H1 (cell line): ENCODE data around the gene BABAM2. TPM values are rescaled to one million over a fixed set of nuclear protein-coding genes. Genes with fewer than 3 reads are reported as not detected.

ENCODE experiments used
- CTCF ChIA-PET: fragments of 300-600 bp; sonication (Branson Sonifier 250); formaldehyde crosslinking; loops from one replicate; lab custom pipeline; 2021; ENCODE audit not compliant: partially characterized antibody; lab: Charles Lee
- POLR2A ChIA-PET: fragments of 300-600 bp; sonication (Branson Sonifier 250); formaldehyde crosslinking; loops from one replicate; lab custom pipeline; 2021; ENCODE audit warnings: inconsistent platforms; ENCODE audit not compliant: partially characterized antibody; lab: Charles Lee
- DNase-seq, 2 experiments: peaks; one replicate each; pipeline versions ENCODE4 v3.0.0 to v3.0.0-alpha.2; 2010 to 2022; ENCODE audit warnings: low spot score in 2 of 2, low read depth in 1 of 2, mixed read lengths in 1 of 2
- FAIRE-seq: peaks from 2 replicates; lab custom pipeline; 2011; peaks lifted over from hg19 to GRCh38; lab: Jason Lieb, UNC
- H2AFZ ChIP-seq: 2 replicates; pipeline ENCODE4 v1.8.1; 2012; ENCODE audit warnings: low read length, inconsistent platforms
- H2AK5ac ChIP-seq: 2 replicates; pipeline ENCODE4 v1.6.1; 2013; ENCODE audit warnings: low read depth, low read length
- H2BK120ac ChIP-seq: replicated peaks from 2 replicates; pipeline ENCODE3; 2013; ENCODE audit warnings: low read depth, low read length, inconsistent platforms
- H2BK12ac ChIP-seq: 2 replicates; pipeline ENCODE4 v1.6.1; 2013; ENCODE audit warnings: low read depth, low read length
- H2BK15ac ChIP-seq: 2 replicates; pipeline ENCODE4 v1.6.1; 2013; ENCODE audit warnings: low read length
- H2BK20ac ChIP-seq: 2 replicates; pipeline ENCODE4 v1.6.1; 2013; ENCODE audit warnings: low read length
- H2BK5ac ChIP-seq: 2 replicates; pipeline ENCODE4 v1.6.1; 2013; ENCODE audit warnings: low read depth, low read length
- H3K14ac ChIP-seq: 2 replicates; pipeline ENCODE4 v1.6.1; 2013; ENCODE audit warnings: inconsistent platforms; ENCODE audit not compliant: insufficient read length
- H3K18ac ChIP-seq: 2 replicates; pipeline ENCODE4 v1.6.1; 2013; ENCODE audit warnings: low read length; ENCODE audit errors: extremely low read depth
- H3K23ac ChIP-seq: 2 replicates; pipeline ENCODE4 v1.6.1; 2013; ENCODE audit warnings: inconsistent platforms; ENCODE audit not compliant: insufficient read length
- H3K23me2 ChIP-seq: 2 replicates; pipeline ENCODE4 v1.6.1; 2013; ENCODE audit warnings: low read depth, low read length
- H3K27ac ChIP-seq: 2 replicates; pipeline ENCODE4 v1.6.1; 2011; ENCODE audit warnings: low read depth, low read length, inconsistent platforms
- H3K27me3 ChIP-seq, 4 experiments: replicated peaks in 1 of 4; 1 replicate in 1 of 4; 2 replicates in 3 of 4; pipeline versions ENCODE4 v1.6.1 to v1.8.1; 2011 to 2013; ENCODE audit warnings: low read length in 3 of 4, mild to moderate bottlenecking in 3 of 4, inconsistent platforms in 2 of 4, mixed read lengths in 2 of 4, moderate library complexity in 1 of 4; ENCODE audit not compliant: control insufficient read depth in 3 of 4, insufficient read depth in 3 of 4; ENCODE audit errors: extremely low read depth in 1 of 4
- H3K36me3 ChIP-seq, 4 experiments: 2 replicates each; pipeline versions ENCODE4 v1.6.1 to v1.8.1; 2011 to 2013; ENCODE audit warnings: mild to moderate bottlenecking in 4 of 4, low read length in 3 of 4, moderate library complexity in 2 of 4, control low read depth in 1 of 4, inconsistent platforms in 1 of 4; ENCODE audit not compliant: insufficient read depth in 4 of 4, control insufficient read depth in 2 of 4
- H3K4ac ChIP-seq: replicated peaks from 2 replicates; pipeline ENCODE3; 2013; ENCODE audit warnings: low read length, low read depth, mixed read lengths, inconsistent platforms; ENCODE audit not compliant: insufficient read length
- H3K4me1 ChIP-seq, 4 experiments: replicated peaks in 1 of 4; 1 replicate in 1 of 4; 2 replicates in 3 of 4; pipeline versions ENCODE4 v1.6.1 to v1.8.1; 2011 to 2013; ENCODE audit warnings: low read length in 3 of 4, inconsistent platforms in 2 of 4, mixed read lengths in 1 of 4; ENCODE audit not compliant: insufficient read depth in 4 of 4, control insufficient read depth in 3 of 4
- H3K4me2 ChIP-seq, 2 experiments: 2 replicates each; pipeline versions ENCODE4 v1.6.1 to v1.8.1; 2011 to 2013; ENCODE audit warnings: low read depth in 2 of 2, low read length in 2 of 2, control low read depth in 1 of 2, inconsistent platforms in 1 of 2, mild to moderate bottlenecking in 1 of 2; ENCODE audit not compliant: insufficient read depth in 1 of 2
- H3K4me3 ChIP-seq, 4 experiments: fragments of 200-600, 300-600 bp in 1 of 4; sonication (generic), shearing (Covaris generic), sonication (Bioruptor Twin) in 1 of 4; 2 replicates each; pipeline versions ENCODE4 v1.5.1 to v1.8.1; 2011 to 2016; ENCODE audit warnings: low read length in 4 of 4, low read depth in 3 of 4, control low read depth in 2 of 4, inconsistent platforms in 2 of 4, mild to moderate bottlenecking in 2 of 4, mixed read lengths in 1 of 4, moderate library complexity in 1 of 4; ENCODE audit not compliant: insufficient read depth in 2 of 4; ENCODE audit errors: extremely low read depth in 1 of 4
- H3K56ac ChIP-seq: replicated peaks from 2 replicates; pipeline ENCODE3; 2013; ENCODE audit warnings: low read depth, mild to moderate bottlenecking, mixed read lengths, low read length, inconsistent platforms; ENCODE audit not compliant: insufficient read length
- H3K79me1 ChIP-seq: 2 replicates; pipeline ENCODE4 v1.6.1; 2013; ENCODE audit warnings: low read depth, low read length, control low read depth
- H3K79me2 ChIP-seq, 2 experiments: 2 replicates each; pipeline versions ENCODE4 v1.6.1 to v1.8.1; 2012 to 2013; ENCODE audit warnings: low read length in 2 of 2, mild to moderate bottlenecking in 2 of 2, inconsistent platforms in 1 of 2; ENCODE audit not compliant: insufficient read depth in 2 of 2, control insufficient read depth in 1 of 2
- H3K9ac ChIP-seq, 4 experiments: replicated peaks in 1 of 4; 1 replicate in 1 of 4; 2 replicates in 3 of 4; pipeline versions ENCODE4 v1.6.1 to v1.8.1; 2011 to 2013; ENCODE audit warnings: low read depth in 3 of 4, low read length in 3 of 4, control low read depth in 2 of 4, mild to moderate bottlenecking in 2 of 4, moderate library complexity in 2 of 4, inconsistent platforms in 1 of 4; ENCODE audit errors: extremely low read depth in 1 of 4
- H3K9me3 ChIP-seq, 2 experiments: 2 replicates each; pipeline versions ENCODE4 v1.6.1 to v1.8.1; 2012 to 2013; ENCODE audit warnings: mild to moderate bottlenecking in 2 of 2, moderate library complexity in 2 of 2, control low read depth in 1 of 2, inconsistent platforms in 1 of 2, low read depth in 1 of 2, low read length in 1 of 2, mixed read lengths in 1 of 2; ENCODE audit not compliant: insufficient read depth in 2 of 2
- H4K20me1 ChIP-seq, 2 experiments: replicated peaks in 1 of 2; 2 replicates each; pipeline versions ENCODE3 to v1.8.1; 2011 to 2013; ENCODE audit warnings: inconsistent platforms in 2 of 2, low read length in 2 of 2, mild to moderate bottlenecking in 1 of 2; ENCODE audit not compliant: insufficient read depth in 2 of 2, control insufficient read depth in 1 of 2
- H4K5ac ChIP-seq: 2 replicates; pipeline ENCODE4 v1.6.1; 2013; ENCODE audit warnings: low read length, low read depth, mixed read lengths, inconsistent platforms; ENCODE audit not compliant: insufficient read length
- H4K8ac ChIP-seq: 2 replicates; pipeline ENCODE4 v1.8.0; 2013; ENCODE audit warnings: mild to moderate bottlenecking, moderate library complexity, low read length, inconsistent platforms; ENCODE audit not compliant: insufficient read depth; ENCODE audit errors: extremely low read depth
- H4K91ac ChIP-seq: replicated peaks from 2 replicates; pipeline ENCODE3; 2013; ENCODE audit warnings: low read length, mixed read lengths, inconsistent platforms; ENCODE audit not compliant: insufficient read length
- CEBPB ChIP-seq: IDR thresholded peaks from 2 replicates; pipeline ENCODE4 v1.6.1; 2012; ENCODE audit warnings: low read depth, low read length
- CREB1 ChIP-seq: IDR thresholded peaks from 2 replicates; pipeline ENCODE4 v1.6.1; 2012; ENCODE audit warnings: inconsistent platforms
- HDAC2 ChIP-seq, 2 experiments: fragments of 300-600 bp in 1 of 2; sonication (generic) in 1 of 2; IDR thresholded peaks; 2 replicates each; pipeline ENCODE4 v1.6.1; 2011 to 2012; ENCODE audit warnings: low read depth in 2 of 2, low read length in 2 of 2, mild to moderate bottlenecking in 2 of 2, moderate library complexity in 2 of 2, borderline replicate concordance in 1 of 2, inconsistent platforms in 1 of 2
- KDM5A ChIP-seq: fragments of 200-600 bp; IDR thresholded peaks from 2 replicates; pipeline ENCODE4 v1.7.1; 2012; ENCODE audit warnings: mild to moderate bottlenecking, low read length, inconsistent platforms, mixed read lengths
- PHF8 ChIP-seq: fragments of 200-600 bp; sonication (generic); conservative IDR thresholded peaks from 2 replicates; pipeline ENCODE4 v1.7.1; 2012; ENCODE audit warnings: low read depth, mild to moderate bottlenecking, inconsistent platforms, low read length, moderate library complexity
- POU5F1 ChIP-seq: IDR thresholded peaks from 2 replicates; pipeline ENCODE4 v1.6.1; 2011; ENCODE audit warnings: low read depth, mild to moderate bottlenecking, low read length, moderate library complexity
- RFX5 ChIP-seq: IDR thresholded peaks from 2 replicates; pipeline ENCODE4 v1.6.1; 2011; ENCODE audit warnings: low read depth, low read length, improper control_type of control experiment, borderline replicate concordance
- RNF2 ChIP-seq: fragments of 200-900, 300-1000 bp; sonication (generic); IDR thresholded peaks from 2 replicates; pipeline ENCODE4 v1.7.1; 2016; ENCODE audit warnings: borderline replicate concordance, low read depth, mild to moderate bottlenecking, antibody characterized with exemption, low read length; ENCODE audit not compliant: poor library complexity, severe bottlenecking; ENCODE audit errors: missing control alignments
- SP2 ChIP-seq: IDR thresholded peaks from 2 replicates; pipeline ENCODE4 v1.6.1; 2012; ENCODE audit warnings: mild to moderate bottlenecking, low read length, inconsistent platforms
- SP4 ChIP-seq: IDR thresholded peaks from 2 replicates; pipeline ENCODE4 v1.6.1; 2012; ENCODE audit warnings: low read length, inconsistent platforms
- TCF12 ChIP-seq: IDR thresholded peaks from 2 replicates; pipeline ENCODE4 v1.6.1; 2011; ENCODE audit warnings: low read depth, mild to moderate bottlenecking, low read length
- TEAD4 ChIP-seq: IDR thresholded peaks from 2 replicates; pipeline ENCODE4 v1.6.1; 2012; ENCODE audit warnings: low read depth, low read length, inconsistent platforms, mixed read lengths
- WGBS, 2 experiments: shearing (Covaris generic) in 1 of 2; methylation state at CpG; one replicate each; pipeline versions ENCODE4 v1.1.6 to v1.1.7; 2013 to 2015; ENCODE audit warnings: low lambda C conversion rate in 2 of 2, mixed read lengths in 2 of 2, inconsistent platforms in 1 of 2, low coverage in 1 of 2, missing lambda C conversion rate in 1 of 2; ENCODE audit not compliant: insufficient replicate concordance in 2 of 2, insufficient coverage in 1 of 2, insufficient read length in 1 of 2; ENCODE audit errors: extremely low coverage in 1 of 2, missing lambda C conversion rate in 1 of 2; 5-methylcytosine and 5-hydroxymethylcytosine counted together
- polyA plus RNA-seq, 7 experiments: library from polyadenylated mRNA; depleted of rRNA in 3 of 7; stranded (reverse) in 5 of 7; unstranded in 2 of 7; fragments of >200 nt in 5 of 7; fragments of 200-250 nt in 2 of 7; gene quantifications; 1 replicate in 5 of 7; 2 replicates in 1 of 7; 4 replicates in 1 of 7; pipeline versions ENCODE4 v1.2.1 to v1.2.3, GENCODE V29; 2011 to 2013; ENCODE audit warnings: missing spikeins in 2 of 7, mixed read lengths in 2 of 7
- total RNA-seq: library from RNA; stranded (reverse); fragmentation: NEBNext Ultra II Directional; extraction: Animal tissue kit (Norgen Biotek cat#: 25700); gene quantifications from 2 replicates; pipeline ENCODE4 v1.2.1, GENCODE V29; 2021
- TF ChIP-seq, protein P1 (sequence below): IDR thresholded peaks from 2 replicates; pipeline ENCODE4 v1.6.1; 2011; ENCODE audit warnings: low read depth, mild to moderate bottlenecking, low read length; ENCODE audit not compliant: insufficient read depth

The BABAM2 gene
- total and polyA plus RNA-seq, 2 of the 8 experiments (the other 6 are each of a cell fraction or from before 2014, with no cell fraction given), result 15.8 to 20.9 TPM

DNA sequence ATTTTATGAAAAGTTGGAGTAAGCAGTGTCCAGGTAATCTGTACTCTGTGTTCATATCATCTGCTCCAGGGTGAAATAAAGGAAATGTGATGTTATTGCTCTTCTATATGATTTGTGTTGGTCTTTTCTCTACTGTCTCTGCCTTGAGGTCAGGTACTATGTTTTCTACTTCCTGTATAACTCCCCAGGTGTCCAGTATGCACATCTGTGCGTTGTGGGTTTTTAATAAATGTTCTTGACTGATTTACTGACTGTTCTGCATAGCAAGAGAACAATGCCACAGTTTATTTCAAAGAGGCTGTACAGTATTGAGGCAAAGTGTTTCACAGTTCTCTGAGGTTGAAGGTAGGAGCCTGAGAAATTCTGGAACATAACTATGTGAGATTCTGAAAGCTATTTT lies 89.7 kb downstream of the BABAM2 start:
- Histone ChIP-seq H2BK5ac (no peak overlapping the region), H3K23ac (no peak overlapping the region), H3K4ac (no peak overlapping the region), H4K91ac (no peak overlapping the region), H4K8ac (no peak overlapping the region), H3K18ac (no peak overlapping the region), H3K4me1 (peaks cover 0 to 2% (median 0%) of the 10 kb centered on the region in 4 experiments; a peak in 1 of 7 replicates), H3K23me2 (no peaks in the 10 kb centered on the region), H3K79me2 (no peaks in the 10 kb centered on the region), H3K27ac (no peak overlapping the region), H4K5ac (no peak overlapping the region), H2BK20ac (no peak overlapping the region), H3K4me2 (no peak overlapping the region), H3K27me3 (no peaks in the 10 kb centered on the region), H2BK12ac (no peak overlapping the region), H3K4me3 (no peak overlapping the region), H3K79me1 (no peaks in the 10 kb centered on the region), H3K14ac (no peak overlapping the region), H3K56ac (no peak overlapping the region), H3K9ac (no peak overlapping the region), H3K9me3 (no peaks in the 10 kb centered on the region), H2BK120ac (no peak overlapping the region), H2BK15ac (no peak overlapping the region), H3K36me3 (no peaks in the 10 kb centered on the region), H4K20me1 (peaks cover 0 to 1% of the 10 kb centered on the region in 2 experiments), H2AFZ (no peak overlapping the region), H2AK5ac (no peak overlapping the region)
- FAIRE-seq, result no peak
- ChIA-PET POLR2A (no interaction called here), CTCF (no interaction called here)
- WGBS, 2 experiments, result 76% methylated on average over 1 of the region's 1 CpG; no CpG with 5 or more reads in 1 of the 2 experiments
- DNase-seq, result no peak
- no peak for TF ChIP-seq POU5F1
- TF ChIP-seq RFX5, result no peak
- TF ChIP-seq KDM5A, result no peak
- TF ChIP-seq RNF2, result no peak
- no peak for TF ChIP-seq PHF8
- TF ChIP-seq, protein P1, sequence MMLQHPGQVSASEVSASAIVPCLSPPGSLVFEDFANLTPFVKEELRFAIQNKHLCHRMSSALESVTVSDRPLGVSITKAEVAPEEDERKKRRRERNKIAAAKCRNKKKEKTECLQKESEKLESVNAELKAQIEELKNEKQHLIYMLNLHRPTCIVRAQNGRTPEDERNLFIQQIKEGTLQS, result no peak
- no peak for TF ChIP-seq SP4
- TF ChIP-seq CEBPB, result no peak
- TF ChIP-seq TCF12, result no peak
- no peak for TF ChIP-seq SP2
- no peak for TF ChIP-seq HDAC2 (IDR thresholded peaks at IDR 0.05; ENCODE audit: borderline replicate concordance in 1 of 2, low read depth in 2 of 2, low read length in 2 of 2)
- TF ChIP-seq TEAD4, result no peak
- no peak for TF ChIP-seq CREB1
